GM21737 (cell line): ENCODE results near the gene TMEM138.
"Not testable (repeated sequence)": the region's sequence is repeated elsewhere in the genome, so short reads cannot be mapped to it uniquely, and the experiment has no call there.

Experiments
- ATAC-seq: cut with Tn5 transposase; IDR thresholded peaks from one replicate; pipeline ENCODE4 v1.9.1; 2021; ENCODE audit warnings: mild to moderate bottlenecking, moderate library complexity; ENCODE audit not compliant: unreplicated experiment

The TMEM138 gene

DNA sequence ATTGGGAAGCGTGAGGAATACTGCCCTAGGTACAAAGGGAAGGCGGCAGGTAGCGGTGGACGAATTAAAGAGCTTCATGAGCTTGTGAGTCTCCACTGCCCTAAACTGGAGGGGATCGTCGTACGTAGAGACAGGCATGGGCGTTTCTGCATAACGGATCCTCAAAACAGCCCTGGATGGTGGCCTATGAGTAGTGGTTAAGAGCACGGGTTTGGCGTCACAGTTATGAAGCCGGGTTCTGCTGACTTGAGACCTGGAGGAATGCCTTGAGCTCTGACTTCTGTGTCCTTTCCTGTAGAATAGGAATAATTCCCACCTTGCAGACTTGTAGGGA lies 335 bp downstream of the TMEM138 start:
- ATAC-seq, result peak; percentile 6

DNA sequence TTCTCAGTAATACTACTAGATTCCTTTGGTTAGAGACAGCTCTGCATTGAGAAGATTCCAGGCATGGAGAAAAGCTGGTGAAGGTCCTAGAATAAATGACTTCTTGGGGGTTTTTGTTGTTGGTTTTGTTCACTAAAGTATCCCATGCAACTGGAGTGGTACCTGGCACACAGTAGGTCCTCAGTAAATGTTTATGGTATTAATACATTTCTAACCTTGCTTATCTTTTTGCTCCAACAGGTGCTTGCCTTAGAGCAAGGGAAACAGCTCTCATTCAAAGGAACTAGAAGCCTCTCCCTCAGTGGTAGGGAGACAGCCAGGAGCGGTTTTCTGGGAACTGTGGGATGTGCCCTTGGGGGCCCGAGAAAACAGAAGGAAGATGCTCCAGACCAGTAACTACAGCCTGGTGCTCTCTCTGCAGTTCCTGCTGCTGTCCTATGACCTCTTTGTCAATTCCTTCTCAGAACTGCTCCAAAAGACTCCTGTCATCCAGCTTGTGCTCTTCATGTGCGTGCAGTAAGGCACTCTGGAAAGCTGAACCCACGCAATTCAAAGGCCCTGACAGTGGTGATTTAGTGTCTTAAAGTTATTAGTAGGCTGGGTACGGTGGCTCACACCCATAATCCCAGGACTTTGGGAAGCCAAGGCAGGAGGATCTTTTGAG lies 2.0 kb downstream of the TMEM138 start:
- no peak for ATAC-seq

DNA sequence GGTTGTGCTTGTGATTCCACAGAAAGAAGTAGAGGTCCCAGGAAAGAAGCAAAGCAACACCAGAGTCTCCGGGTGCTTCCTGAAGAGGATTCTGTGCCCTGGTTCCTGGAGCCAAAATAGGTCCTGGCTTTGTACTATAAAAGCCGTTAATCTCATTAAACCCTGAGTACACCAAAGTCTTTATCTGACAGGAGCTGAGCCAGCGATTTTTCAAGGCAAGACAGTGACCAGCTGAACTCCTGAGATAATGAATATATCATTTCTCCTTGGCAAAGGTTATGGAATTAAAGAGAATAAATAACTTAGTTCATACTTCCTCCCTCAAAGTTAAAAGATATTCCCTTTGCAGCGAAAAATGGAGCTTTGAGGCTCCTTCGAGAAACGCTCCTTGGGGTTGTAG lies 5.2 kb downstream of the TMEM138 start:
- no peak for ATAC-seq

GRCh38 chr11:61368646-61369045 lies 6.5 kb downstream of the TMEM138 start:
- no peak for ATAC-seq

- ATAC-seq, result no peak
These were observed 7.5 kb downstream of the TMEM138 start for GRCh38 chr11:61369372-61370348.

GRCh38 chr11:61370349-61371005 lies 8.3 kb downstream of the TMEM138 start:
- no peak for ATAC-seq

DNA sequence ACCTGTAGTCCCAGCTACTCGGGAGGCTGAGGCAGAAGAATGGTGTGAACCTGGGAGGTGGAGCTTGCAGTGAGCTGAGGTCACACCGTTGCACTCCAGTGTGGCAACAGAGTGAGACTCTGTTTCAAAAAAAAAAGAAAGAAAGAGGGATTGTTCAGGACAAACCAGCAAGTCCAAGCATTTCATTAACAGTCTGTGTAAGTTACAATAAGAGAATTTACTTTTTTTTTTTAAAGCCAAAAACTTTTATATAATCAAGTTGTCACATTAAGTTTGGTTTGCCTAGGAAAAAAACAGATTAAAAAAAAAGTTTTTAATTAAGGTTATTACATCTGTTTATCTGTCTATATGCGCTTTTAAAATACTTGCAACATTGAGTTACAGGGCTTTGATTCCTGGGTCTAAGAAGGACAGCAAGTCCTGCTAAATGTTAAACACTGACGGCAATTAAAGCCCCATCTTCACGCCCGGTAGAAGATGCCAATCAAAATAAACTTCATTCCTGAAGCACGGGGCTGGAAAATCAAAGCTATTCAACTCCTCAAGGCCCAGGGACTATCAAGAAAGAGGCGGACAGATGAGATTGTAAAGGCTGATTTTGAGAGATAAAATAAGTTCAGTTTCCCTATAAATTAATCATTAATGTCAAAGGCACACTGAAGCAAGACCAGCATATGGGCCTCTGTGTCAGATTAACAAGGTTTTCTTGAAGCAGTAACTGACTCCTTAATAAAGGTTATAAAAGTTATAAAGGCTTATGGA lies 10.7 kb downstream of the TMEM138 start:
- no peak for ATAC-seq

GRCh38 chr11:61375761-61376108 lies 13.6 kb downstream of the TMEM138 start:
- no peak for ATAC-seq

DNA sequence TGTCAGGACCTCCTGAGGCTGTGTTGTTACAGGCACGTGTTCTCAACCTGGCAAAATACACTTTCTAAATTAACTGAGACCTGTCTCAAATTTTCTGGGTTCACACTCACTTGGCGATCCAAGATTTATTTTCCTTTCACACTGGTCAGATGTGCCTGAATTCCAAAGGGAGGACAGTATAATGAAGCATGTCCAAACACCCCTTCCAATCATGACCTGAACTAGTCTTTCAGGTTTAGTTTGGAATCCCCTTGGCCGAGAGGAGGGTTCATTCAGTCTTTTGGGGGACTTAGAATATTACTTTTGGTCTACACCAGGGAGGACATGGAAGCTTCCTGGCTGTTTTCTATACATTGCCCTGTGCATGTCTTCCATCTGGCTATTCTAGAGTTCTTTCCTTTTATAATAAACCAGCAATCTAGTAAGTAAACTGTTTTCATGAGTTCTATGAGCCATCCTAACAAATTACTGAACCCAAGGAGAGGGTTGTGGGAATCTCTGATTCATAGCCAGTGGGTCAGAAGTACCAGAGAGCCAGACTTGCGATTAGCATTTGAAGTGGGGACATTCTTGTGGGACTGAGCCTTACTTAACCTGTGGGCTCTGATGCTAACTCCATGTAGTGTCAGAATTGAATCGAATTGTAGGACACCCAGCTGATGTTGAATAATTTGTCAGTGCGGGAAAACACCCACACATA lies 15.4 kb downstream of the TMEM138 start:
- no peak for ATAC-seq

DNA sequence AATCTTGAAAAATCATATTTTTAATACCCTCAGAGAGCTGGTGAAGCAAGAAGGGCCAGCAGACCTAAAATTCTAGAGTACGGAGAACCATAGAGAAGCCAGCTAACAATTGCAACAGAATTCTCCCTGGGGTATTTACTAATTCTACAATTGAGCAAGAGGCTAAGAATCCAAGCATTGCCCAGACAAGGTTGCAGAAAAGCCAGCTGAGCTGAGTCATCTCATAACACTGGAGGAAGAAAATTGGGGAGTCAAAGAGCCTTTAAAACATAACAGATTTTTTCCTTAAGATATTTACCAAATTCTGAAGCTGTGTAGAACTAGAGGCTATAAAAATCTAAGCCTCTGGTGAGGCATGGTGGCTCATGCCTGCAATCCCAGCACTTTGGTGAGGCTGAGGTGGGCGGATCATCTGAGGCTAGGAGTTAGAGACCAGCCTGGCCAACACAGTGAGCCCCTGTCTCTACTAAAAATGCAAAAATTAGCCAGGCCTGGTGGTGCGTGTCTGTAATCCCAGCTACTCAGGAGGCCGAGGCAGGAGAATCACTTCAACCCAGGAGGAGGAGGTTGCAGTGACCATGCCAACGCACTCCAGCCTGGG lies 16.6 kb downstream of the TMEM138 start:
- ATAC-seq, result no peak

DNA sequence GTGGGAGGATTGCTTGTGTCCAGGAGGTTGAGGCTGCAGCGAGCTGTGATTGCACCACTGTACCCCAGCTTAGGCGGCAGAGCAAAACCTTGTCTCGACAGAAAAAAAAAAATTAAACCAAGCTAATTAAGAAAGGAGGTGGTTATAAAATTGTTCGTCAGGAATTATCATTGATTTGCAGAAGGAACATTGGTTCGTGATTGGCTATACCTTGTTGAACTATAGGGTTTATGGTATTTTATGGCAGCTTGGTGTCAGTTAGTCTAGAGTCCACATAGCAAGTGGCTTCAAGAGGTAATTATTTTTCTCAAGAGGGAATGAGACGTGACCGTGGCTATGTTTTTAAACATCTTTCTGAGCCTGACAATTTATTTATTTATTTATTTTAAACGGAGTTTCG lies 18.7 kb downstream of the TMEM138 start:
- ATAC-seq, result no peak

DNA sequence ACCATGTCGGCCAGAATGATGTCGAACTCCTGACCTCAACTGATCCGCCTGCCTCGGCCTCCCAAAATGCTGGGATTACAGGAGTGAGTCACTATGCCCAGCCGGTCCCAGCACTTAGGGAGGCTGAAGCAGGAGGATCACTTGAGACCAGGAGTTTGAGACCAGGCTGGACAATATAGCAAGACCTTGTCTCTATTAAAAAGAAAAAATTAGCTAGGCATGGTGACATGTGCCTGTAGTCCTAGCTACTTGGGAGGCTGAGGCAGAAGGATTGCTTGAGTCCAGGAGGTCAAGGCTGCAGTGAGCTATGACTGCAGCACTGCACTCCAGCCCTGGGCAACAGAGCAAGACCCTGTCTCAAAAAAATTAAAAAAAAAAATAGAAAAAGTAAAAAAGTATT lies 21.7 kb downstream of the TMEM138 start:
- not testable (repeated sequence) for ATAC-seq

DNA sequence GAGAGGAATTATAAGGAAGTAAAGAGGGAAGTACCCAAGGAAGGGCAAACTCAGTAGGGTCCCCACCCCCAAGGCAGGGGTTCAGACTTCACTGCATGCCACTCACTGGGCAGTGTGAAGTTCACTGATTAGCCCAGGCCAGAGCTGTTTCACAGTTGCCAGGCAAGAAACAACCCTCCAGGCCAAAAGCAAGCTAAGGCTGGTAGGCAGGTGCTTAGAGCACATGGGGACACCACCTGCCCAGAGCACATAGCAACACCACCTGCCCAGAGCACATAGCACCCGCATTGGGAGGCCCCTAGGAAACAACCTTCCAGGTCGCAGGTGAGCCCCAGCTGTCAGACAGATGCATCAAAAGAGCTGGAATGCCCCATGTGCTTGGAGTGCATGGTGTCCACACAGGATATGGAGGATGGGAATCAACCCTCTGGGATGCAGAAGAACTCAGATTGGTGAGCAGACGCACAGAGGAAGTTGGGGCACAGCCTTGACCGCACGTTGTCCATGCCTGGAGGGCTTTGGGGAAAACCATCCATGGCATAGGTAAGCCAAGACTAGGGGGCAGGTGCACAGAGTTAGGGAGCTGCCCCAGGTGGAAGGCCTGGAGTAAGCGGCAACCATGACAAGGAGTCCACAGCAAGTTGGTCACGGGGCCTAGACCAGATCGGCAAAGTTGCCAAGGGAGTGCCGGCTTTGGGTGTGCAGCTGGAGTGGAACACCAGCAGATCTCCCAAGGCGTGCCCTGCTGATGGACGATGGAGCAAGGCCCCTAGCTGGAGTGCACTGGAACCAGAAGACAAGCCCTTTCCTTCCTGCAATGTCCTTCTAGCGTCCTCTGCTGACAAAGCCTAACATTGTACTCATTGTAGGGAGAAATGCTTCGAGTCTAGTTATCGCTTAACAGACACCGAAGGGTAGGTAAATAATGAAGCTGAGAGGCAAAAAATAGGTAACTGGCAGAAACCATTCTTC lies 22.4 kb downstream of the TMEM138 start:
- ATAC-seq, result no peak

GRCh38 chr11:61390161-61390560 lies 28.0 kb downstream of the TMEM138 start:
- no peak for ATAC-seq

- ATAC-seq, result no peak
These were observed 30.9 kb downstream of the TMEM138 start for GRCh38 chr11:61392981-61393595.

DNA sequence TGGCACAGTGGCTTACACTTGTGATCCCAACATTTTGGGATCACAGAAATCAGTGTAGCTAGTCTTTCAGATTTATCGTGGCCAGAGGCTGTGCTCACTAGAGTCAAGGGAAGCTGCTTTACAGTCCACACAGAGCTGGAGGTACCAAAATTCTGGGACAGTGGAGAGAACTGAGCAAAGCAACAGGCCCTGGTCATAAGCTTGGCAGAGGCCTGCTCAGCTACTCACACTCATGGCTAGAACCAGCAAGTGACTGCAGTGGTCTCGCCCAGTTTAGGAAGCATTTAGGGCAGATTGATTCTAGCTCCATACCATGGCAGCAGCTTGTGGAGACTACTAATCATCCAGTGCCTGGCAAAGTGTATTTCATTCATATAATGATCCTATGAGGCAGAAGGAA lies 39.0 kb downstream of the TMEM138 start:
- no peak for ATAC-seq

DNA sequence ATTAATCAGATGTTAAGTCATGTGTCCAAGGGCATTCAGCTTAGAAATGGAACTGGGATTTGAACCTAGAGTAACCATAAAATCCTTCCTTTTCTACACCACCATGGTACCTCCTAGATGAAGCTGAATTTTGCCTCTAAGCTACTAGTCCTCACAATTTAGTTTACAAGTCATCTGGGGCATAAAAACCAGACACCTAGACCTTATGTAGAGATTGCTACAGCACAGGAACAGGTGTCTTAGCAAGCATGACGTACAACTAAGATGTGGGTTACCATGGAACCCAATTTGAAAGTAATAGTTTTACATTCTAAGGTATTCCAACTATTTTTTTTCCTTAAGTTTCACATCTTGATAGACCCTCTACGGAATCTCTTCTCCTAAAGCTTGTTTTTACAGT lies 39.4 kb downstream of the TMEM138 start:
- no peak for ATAC-seq

GRCh38 chr11:61403658-61404057 lies 41.5 kb downstream of the TMEM138 start:
- no peak for ATAC-seq

- no peak for ATAC-seq
These were observed 41.9 kb downstream of the TMEM138 start for GRCh38 chr11:61404103-61404502.
